Purkinje cell (primary cell): ENCODE results near the gene FOXD4. TPM values are rescaled to one million over a fixed set of nuclear protein-coding genes. Genes with fewer than 3 reads are reported as not detected.

Experiments used
- polyA plus RNA-seq: library from polyadenylated mRNA; unstranded; fragments of >200 nt; fragmentation: Nextera tagmentation; gene quantifications from 2 replicates; pipeline ENCODE4 v1.2.1, GENCODE V29; 2014

FOXD4 gene
- polyA plus RNA-seq: not detected in 2 replicates

DNA sequence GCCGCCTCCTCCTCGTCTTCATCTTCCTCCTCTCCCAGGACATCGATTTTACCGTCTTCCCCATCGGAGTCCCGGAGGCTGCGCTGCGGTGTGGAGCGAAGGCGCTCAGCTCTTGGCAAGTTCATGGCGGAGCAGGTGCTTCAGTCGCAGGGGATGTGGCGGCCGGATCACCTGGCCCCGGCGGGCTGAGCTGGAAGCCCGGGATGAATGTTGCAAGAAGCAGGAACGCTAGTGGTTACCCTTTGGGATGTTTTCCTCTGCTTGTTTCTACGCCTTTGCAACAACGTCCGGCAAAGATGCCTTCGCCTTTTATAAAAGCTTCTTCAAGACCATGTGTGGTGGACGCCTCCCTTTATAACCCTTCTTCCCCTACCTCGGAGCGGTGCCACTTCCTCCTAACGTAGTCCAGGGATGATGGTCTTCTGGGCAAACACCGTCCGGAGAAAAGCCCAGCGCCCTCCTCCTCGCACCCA, at the start of gene FOXD4:
TSS of gene FOXD4 (minus strand) at position 423 of the 473 bp plus-strand sequence. CDS start at position 125, 298 bp downstream.

Other genes starting within 250 kb of the FOXD4 start
- gene WASHC1, start 89.0 kb downstream of the FOXD4 start, polyA plus RNA-seq: 1.5 and 2.5 TPM in 2 replicates
- gene ZNG1A, start 60.6 kb upstream of the FOXD4 start, polyA plus RNA-seq: 83.0 and 87.4 TPM in 2 replicates
- 0.89 TPM in 1 of 2 replicates, not detected in the other for gene DOCK8, start 96.4 kb upstream of the FOXD4 start, polyA plus RNA-seq